HG02973 (cell line): ENCODE measurements around the gene CACNG1.
"Not testable (repeated sequence)": the region's sequence is repeated elsewhere in the genome, so short reads cannot be mapped to it uniquely, and the experiment has no call there.

ENCODE experiments used
- ATAC-seq: cut with Tn5 transposase; IDR thresholded peaks from one replicate; pipeline ENCODE4 v1.9.1; 2021; ENCODE audit warnings: moderate library complexity; ENCODE audit not compliant: unreplicated experiment

The CACNG1 gene

DNA sequence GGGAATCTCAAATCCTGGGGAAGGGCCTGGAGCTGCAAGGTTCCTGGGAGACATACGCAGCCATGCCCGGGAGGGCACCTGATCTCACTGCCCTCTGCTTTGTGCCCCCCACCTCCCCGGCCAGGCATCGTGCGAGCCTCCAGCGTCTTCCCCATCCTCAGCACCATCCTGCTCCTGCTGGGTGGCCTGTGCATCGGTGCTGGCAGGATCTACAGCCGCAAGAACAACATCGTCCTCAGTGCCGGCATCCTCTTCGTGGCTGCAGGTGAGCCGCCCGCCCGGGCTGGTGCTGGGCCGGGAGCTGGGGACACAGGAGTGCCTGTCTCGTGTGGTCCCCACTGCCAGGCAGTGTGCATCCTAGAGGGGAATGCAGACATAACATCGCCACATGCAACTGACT is 19.6 kb upstream of the CACNG1 start:
- ATAC-seq = no peak

DNA sequence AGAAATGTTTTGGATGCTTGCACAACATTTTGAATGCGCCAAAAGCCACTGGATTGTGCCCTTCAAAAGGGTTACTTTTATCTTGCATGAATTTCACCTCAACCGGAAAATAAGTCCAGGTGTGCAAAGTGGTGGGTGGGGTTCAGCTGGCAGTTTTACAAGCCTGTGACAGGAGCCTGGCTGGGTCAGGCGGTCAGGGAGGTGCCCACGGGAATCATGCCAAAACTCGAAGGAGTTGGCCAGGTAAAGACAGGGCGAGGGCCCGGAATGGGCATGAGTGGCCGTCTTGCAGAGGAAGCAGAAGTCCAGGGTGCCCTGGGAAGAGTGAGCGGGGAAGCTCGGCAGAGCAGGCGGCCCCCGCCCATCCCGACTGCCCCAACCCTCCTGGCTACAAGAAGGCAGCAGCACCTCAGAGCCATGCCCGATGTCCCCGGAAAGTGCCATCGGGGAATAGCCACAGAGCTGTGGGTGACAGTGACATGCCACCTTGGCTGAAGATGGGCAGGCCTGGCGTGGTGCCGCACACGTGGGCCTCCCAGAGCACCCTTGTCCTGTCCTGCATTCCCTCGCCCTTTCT is 19.1 kb upstream of the CACNG1 start:
- ATAC-seq = no peak

DNA sequence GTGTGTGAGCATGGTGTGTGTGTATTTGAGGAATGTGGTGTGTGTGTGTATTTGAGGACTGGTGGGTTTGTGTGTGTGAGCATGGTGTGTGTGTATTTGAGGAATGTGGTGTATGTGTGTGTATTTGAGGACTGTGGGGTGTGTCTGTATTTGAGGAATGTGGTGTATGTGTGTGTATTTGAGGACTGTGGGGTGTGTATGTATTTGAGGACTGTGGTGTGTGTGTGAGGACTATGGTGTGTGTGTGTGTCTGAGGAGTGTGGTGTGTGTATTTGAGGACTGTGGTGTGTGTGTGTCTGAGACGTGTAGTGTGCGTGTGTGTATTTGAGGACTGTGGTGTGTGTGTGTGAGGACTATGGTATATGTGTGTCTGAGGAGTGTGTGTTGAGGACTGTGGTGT is 18.0 kb upstream of the CACNG1 start:
- ATAC-seq = no peak

DNA sequence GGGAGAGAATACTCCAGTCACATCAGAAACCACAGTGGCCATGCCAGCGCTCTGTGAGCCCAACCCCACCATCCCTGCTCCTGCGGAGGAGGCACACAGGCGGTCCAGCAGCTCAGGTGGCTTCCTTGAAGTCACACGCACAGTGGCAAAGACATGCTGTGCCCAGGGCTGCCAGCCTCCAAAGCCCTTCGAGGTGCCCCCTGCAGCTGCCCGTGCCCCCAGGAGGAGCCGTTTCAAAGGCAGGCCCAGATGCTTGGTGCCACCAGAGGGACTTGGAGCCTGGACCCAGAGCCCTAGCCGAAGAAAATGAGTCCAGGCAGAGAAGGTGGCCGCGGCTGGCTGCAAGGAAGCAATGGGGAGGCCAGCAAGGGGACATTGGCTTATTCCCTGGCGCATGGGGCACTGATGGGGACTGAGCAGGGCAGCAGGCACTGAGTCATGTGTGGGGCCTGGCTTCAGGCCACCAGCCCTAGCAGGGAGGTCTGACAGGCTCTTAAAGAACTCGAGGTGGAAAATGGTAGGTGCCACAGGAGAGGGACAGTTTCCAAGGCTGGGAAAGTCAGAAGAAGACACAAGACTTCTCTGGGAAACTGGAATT is 17.2 kb upstream of the CACNG1 start:
- ATAC-seq = no peak

DNA sequence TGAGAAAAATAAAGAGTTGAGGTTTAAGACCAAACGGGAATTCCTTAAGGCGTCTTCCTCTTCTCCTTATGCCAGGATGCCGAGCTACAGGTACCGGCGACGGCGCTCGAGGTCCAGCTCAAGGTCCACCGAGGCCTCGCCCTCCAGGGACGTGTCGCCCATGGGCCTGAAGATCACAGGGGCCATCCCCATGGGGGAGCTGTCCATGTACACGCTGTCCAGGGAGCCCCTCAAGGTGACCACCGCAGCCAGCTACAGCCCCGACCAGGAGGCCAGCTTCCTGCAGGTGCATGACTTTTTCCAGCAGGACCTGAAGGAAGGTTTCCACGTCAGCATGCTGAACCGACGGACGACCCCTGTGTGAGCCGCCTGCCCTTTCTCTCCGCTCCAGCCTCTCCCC is 13.7 kb upstream of the CACNG1 start:
- no peak for ATAC-seq

DNA sequence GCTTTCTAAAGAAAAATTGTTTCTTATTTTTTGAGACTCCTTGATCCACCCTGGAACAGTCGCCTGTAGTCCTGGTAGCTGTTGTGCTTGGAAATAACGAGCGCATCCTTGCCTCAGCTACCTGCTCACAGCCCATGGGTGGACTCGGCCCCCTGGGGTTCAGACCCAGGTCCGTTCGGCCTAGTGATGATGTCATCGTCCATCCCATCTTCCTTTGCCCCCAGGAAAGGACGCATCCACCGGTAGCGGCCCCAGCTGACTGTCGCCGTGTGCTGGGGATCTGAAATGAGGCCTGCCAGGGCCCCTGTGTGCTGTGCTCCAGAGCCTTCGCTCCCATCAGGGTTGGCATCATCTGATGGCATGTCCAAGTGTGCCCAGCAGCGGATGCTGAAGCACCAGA is 12.0 kb upstream of the CACNG1 start:
- ATAC-seq = no peak

DNA sequence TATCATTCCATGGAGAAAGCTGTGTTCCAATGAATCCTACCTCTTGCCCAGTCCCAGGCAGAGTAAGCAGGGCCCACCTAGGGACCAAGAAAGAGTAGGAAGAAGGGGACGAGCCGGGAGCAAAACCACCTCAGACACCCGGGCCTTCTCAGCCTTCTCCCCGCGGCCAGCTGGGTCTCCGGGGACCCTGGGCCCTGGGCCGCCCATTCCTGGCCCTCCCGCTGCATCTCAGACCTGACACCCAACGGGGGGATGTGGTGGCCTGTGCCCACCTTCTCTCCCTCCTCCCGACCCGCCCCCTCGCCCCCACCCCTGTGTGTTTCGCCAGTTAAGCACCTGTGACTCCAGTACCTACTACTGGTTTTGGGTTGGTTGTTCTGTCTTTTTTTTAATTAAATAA is 11.4 kb upstream of the CACNG1 start:
- no peak for ATAC-seq

DNA sequence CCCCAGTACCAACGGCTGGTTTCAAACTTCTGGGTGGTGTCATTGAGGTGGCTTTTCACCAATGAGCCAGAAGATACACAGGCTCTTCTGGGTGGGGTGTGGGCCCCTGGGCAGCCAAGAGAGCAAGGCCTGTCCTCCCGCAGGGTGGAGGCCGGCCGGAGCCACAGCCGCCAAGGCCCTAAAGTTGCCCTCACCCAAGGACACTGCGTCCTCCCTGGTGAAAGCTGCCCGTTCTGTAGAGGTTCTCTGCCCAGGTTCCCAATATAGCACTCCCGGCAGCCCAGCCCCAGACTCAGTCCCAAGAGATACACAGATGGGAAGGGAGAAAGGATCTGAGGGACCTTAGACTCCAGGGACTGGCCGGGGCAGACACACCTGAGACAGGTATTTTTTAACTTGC is 10.7 kb upstream of the CACNG1 start:
- no peak for ATAC-seq

DNA sequence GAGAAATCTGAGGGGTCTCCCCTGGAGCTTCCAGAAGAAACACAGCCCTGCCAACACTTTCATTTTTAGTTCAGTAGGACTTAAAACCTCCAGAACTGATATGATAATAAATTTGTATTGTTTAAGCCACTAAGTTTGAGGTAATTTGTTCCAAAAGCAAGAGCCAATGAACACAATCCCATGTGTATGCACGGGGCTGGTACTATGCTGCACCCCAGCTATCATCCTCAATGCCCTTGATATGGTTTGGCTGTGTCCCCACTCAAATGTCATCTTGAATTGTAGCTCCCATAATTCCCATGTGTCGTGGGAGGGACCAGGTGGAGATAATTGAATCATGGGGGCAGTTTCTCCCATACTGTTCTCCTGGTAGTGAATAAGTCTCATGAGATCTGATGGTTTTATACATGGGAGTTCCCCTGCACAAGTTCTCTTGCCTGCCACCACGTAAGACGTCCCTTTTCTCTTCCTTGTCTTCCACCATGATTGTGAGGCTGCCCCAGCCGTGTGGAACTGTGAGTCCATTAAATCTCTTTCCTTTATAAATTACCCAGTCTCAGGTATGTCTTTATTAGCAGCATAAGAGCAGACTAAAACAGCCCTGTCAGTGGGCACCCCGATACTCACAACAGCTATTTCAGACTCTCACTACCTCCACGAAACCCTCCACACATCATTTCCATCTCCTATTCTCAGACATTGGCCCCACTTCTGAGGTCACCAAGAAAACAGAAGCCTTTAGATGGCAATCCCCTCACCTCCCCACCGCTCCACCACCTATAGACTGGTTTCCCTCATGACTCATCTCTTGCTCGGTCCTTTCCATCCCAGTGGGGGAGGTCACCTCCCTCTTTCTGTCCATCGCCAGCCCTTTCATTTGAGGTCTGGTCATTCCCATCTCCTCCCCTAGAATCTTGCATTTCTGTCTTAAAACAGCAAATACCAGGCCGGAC is 8.9 kb upstream of the CACNG1 start:
- peak; percentile 90 for ATAC-seq

DNA sequence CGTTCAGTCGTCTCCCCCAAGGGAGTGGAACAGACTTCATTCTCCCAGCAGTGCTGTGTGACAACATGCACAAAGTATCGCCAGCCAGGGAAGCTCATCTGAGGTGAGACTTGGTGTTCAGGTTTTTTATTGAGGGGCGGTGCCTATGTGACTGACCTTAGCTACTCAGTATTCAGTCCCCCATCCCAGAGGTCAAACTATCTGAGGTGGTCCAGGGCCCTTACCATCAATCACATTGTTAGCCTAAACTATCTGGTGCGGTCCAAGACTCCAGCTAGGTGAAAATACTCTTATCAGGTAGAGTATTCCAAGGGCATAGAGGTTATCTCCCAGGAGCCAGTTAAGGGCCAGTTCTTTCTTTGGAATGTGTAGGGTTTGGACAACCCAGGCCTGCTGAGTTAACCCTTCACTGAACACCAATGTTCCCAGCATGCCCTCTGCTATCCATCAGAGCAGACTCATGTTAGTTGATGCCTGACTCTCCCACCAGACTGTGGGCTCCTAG is 5.4 kb upstream of the CACNG1 start:
- ATAC-seq = no peak

DNA sequence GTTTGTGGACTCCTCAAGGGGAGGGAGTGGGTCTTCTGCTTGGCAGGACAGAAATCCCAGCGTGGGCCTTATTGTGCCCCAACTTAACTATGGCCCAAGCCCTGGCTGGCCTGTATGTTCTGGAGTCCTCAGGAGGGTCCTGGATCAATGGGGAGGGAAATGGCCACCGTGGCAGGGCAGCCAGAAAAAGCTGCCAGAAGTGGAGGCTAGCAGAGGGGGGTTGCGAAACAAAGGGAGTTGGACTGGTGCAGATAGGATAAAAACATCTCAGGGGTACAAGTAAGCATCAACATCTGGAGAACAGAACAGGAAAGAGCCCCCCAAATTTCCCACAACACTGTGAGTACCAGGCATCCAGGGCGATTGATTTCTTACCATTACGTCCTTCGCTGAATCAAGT is 3.7 kb upstream of the CACNG1 start:
- no peak for ATAC-seq

DNA sequence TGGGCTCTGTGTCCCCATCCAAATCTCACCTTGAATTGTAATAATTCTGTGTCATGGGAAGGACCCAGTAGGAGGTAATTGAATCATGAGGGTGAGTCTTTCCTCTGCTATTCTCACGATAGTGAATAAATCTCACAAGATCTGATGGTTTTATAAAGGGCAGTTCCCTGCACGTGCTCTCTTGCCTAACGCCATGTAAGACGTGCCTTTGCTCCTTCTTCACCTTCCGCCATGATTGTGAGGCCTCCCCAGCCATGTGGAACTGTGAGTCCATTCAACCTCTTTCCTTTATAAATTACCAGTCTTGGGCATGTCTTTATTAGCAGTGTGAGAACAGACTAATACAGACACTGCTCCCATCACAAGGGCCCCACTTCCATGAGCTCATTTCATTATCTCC is 3.2 kb upstream of the CACNG1 start:
- not testable (repeated sequence) for ATAC-seq

DNA sequence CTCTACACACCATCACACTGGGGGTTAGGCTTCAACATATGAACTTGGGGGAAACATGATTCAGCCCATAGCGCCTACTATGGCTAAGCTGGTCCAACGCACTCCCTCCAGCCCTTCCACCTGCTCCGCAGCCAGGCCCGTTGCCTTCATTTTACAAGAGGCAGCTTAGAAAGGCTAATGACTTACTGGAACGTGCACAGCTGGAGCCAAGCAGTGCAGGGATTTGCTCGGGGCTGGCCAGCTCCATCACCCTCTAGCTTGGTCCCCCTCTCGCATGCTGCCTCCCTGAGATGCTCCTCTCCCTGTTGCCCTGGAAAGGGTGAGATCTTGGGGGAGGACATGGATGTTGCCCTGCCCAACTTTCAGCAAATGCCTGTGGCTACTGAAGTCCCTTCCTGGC is 2.8 kb upstream of the CACNG1 start:
- ATAC-seq = no peak

DNA sequence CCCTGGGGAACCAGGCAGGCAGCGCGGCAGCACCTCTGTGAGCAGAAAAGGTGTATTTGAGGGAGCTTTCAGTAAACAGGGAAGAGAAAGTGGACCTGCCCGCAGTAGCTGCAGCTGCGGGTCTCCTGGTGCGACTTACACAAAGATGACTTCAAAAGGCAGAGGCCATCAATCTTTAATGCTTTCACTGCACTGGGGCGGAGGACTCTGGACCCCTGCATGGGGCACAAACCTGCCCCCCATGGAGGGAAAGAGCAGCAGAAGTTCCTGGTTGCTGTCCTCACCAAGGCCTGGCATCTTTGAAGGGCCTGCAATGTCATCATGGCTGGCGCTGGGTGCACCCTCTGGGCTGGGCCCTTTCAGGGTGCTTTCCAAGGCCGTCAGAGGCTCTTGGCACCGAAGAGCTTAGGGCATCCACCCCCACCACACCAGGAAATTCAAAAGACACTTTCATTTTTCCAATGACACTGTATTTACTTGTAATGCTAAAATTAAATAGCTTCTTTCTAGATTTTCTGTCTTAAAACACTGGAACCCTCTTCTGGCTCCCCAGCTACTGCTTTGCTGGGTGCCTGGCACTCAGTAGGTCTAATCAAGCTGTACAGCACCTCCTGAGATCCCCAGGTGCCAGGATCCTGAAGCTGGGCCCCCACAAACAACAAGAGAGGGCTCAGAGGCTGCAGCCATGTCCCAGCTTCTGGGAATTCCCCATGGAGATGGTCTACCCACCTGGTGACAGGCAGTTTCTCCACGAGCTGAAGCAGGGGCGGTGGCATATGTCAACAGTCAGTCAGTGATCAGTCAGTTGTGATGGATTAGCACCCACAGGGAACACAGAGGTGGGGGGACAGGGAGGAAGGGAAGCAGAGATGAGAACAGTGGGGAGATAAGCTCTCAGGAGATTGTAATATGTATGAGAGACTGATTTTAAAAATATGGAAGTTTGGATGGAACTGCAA is 2.1 kb upstream of the CACNG1 start:
- no peak for ATAC-seq

DNA sequence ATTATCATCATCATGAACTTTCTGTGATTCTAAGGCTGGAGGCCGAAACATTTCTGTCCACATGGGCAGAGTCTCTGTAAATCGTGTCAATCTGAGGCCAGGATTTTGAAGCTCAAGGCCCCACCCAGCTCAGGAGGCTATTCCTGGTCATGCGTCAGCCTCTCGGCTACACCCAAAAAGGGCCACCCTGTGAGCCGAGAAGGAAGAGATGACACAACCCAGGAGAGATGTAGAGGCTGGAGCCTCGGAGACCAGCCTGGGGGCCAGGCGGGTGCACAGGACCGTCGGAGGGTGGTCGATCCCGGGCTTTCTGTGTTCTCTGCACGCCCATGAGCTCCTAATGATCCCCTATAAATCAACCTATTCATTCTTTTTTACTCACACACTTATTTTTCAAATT is 1.1 kb upstream of the CACNG1 start:
- no peak for ATAC-seq

DNA sequence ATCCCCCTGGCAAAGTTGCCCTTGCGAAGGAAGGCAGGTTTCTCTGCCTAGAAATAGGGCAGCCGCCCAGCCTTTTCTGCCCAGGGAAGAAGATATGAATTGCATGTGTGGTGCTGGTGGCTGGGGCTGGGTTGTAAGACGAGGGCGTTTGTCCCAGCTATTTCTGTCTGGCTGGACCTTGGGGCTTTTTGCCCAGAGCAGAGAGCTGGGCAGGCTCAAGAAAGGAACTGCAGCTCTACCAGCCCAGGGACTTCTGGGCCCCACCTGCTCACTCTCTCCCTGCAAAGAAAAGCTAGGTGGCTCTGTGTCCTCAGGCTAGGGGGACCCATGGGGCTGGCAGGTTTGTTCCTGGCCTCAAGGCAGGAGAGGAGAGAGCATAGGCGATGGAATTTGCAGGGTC is 586 bp downstream of the CACNG1 start:
- ATAC-seq = no peak

DNA sequence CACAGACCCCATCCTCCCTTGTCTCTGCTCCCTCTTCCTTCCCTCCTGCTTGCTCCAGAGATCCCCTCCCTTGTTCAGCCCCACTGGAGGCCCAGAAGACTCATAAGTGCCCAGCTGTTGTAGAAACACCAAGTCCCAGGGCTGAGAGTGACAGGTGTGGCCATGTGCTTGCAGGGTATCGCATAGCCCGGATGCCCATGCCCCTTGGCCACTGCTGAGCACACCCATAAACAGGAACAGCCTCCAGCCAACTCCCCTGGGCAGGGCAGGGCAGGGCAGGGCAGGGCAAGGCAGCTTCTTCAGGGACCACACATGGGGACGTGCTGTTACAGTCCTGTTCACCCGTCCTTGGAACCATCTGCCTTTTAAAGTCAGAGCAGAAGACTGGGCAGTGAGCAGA is 2.0 kb downstream of the CACNG1 start:
- no peak for ATAC-seq

DNA sequence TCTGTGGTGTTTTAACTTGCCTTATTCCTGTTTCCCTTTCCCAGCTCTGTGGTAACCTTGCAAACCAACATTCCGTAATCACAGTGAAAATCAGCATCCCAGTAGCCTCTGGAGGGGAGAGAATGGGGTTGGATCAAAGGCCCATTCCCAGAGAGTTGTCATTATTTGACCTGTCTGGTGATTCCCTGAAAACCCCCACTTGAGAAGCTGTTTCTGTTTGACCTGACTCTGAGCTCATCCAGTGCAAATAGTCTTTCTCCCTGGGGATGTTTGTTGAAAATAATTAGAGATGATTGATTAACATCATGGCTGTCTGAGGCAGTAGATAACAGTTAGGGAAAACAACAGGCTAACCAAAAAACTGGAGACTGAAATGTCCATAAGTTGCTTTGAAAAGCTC is 3.0 kb downstream of the CACNG1 start:
- ATAC-seq = no peak

DNA sequence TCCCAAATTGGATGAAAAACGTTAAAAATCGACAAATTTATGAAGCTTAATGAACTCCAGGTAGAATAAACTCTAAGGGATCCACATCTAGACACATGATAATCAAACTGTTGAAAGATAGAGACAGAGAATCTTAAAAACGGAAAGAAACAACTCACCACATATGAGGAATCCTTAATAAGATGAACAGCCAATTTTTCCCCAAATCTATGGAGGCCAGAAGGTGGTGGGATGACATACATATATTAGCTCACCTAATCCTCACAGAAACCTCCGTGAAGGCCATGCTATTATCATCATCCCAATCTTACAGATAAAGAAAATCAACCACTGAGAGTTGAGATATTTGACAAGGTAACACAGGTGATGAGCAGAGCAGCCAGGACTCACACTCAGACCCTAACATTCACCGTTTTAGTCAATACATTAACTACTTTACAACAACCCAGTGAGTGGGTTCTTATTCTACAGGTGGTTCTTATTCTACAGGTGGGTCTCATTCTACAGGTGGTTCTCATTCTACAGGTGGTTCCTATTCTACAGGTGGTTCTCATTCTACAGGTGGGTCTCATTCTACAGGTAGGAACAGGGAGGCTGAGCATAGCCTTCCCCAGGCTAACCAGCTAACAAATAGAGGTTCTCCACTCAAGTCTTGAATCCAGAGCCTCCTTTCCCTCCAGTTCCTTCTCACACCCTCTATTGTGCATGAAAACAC is 4.8 kb downstream of the CACNG1 start:
- ATAC-seq = no peak

DNA sequence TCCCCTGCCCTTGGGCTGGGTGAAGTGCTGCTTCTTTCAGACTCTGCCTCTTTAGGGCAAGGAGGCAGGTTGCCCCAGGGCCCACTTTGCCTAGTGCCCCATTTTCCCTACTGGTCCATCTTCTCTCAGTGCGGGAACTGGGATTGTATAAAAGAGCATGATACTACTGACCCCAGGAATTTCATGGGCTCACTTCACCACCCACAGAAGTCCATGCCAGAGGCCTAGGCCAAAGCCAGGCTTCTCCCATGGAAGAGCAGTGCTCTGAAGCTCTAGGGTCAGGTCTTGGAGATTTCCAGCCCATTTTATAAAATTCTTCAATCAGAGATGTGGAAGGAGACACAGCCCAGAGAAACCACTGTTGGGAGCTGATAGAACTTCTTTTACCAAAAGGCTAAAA is 5.7 kb downstream of the CACNG1 start:
- no peak for ATAC-seq
